ENCODE data around the gene NAA80. TPM values are rescaled to one million over a fixed set of nuclear protein-coding genes. Genes with fewer than 3 reads are reported as not detected.

The NAA80 gene
- total and polyA plus RNA-seq, 2 of the 13 experiments (the other 11 are each of a cell fraction or from before 2014, with no cell fraction given), result 3.4 to 8.7 TPM

DNA sequence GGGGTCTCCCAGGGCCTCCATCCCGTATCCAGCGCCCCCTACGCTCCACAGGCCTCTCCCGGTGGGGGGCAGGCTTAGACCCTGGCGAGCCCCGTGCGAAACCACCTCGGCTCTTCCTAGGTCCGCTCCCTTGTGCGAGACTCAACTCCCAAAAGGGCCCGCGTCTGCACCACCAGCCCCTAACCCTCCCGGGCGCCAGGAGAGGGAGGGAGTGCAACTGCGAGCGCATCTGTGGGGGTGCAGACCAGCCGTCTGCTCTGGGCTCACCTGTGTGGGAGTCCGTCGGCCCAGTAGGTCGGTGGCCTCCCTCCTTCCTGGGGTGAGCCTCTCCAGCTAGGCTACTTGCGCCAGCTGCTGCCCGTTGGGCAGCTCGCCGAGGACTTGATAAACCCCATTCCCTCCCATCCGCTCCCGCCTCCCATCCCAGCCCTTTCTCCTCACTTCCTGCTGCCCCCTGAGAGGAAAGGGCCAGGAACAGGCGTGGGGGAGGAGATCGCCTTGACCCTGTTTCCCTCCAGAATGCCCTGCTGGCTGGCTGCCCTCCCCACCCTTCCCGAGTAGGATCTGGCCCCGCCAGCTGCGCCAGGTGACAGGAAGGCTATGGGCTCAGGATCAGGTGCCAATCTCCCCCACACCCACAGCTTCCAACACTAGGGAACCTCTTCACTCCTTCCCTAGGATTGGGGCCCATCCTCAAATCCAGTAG, 23.3 kb upstream of the NAA80 start, which contains the start of gene HYAL2 (continued):
- TF ChIP-seq, protein P1, sequence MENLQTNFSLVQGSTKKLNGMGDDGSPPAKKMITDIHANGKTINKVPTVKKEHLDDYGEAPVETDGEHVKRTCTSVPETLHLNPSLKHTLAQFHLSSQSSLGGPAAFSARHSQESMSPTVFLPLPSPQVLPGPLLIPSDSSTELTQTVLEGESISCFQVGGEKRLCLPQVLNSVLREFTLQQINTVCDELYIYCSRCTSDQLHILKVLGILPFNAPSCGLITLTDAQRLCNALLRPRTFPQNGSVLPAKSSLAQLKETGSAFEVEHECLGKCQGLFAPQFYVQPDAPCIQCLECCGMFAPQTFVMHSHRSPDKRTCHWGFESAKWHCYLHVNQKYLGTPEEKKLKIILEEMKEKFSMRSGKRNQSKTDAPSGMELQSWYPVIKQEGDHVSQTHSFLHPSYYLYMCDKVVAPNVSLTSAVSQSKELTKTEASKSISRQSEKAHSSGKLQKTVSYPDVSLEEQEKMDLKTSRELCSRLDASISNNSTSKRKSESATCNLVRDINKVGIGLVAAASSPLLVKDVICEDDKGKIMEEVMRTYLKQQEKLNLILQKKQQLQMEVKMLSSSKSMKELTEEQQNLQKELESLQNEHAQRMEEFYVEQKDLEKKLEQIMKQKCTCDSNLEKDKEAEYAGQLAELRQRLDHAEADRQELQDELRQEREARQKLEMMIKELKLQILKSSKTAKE (CRISPR knock-in tag; IDR thresholded peaks at IDR 0.05; ENCODE audit: borderline replicate concordance), result no peak
- TF ChIP-seq ZNF543 (CRISPR knock-in tag; IDR thresholded peaks at IDR 0.05) (0 out of 2 replicates have a peak, but pooled peaks have one; percentile 31), NONO (IDR thresholded peaks at IDR 0.05) (no peak), NONO (CRISPR knock-in tag; conservative IDR thresholded peaks at IDR 0.05) (0 out of 2 replicates have a peak, but pooled peaks have one; percentile 32), ZKSCAN8 (CRISPR knock-in tag; IDR thresholded peaks at IDR 0.05; ENCODE audit: borderline replicate concordance) (no peak), MEIS1 (CRISPR knock-in tag; IDR thresholded peaks at IDR 0.05; ENCODE audit: borderline replicate concordance) (peak; percentile 46; the same call in 1 of the 2 replicates)
- TF ChIP-seq, protein P2, sequence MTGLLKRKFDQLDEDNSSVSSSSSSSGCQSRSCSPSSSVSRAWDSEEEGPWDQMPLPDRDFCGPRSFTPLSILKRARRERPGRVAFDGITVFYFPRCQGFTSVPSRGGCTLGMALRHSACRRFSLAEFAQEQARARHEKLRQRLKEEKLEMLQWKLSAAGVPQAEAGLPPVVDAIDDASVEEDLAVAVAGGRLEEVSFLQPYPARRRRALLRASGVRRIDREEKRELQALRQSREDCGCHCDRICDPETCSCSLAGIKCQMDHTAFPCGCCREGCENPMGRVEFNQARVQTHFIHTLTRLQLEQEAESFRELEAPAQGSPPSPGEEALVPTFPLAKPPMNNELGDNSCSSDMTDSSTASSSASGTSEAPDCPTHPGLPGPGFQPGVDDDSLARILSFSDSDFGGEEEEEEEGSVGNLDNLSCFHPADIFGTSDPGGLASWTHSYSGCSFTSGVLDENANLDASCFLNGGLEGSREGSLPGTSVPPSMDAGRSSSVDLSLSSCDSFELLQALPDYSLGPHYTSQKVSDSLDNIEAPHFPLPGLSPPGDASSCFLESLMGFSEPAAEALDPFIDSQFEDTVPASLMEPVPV (CRISPR knock-in tag; IDR thresholded peaks at IDR 0.05), result 0 out of 2 replicates have a peak, but pooled peaks have one; percentile 47
- TF ChIP-seq, protein P3, sequence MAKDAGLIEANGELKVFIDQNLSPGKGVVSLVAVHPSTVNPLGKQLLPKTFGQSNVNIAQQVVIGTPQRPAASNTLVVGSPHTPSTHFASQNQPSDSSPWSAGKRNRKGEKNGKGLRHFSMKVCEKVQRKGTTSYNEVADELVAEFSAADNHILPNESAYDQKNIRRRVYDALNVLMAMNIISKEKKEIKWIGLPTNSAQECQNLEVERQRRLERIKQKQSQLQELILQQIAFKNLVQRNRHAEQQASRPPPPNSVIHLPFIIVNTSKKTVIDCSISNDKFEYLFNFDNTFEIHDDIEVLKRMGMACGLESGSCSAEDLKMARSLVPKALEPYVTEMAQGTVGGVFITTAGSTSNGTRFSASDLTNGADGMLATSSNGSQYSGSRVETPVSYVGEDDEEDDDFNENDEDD (CRISPR knock-in tag; IDR thresholded peaks at IDR 0.05; ENCODE audit: borderline replicate concordance), result peak; percentile 14; the same call in 1 of the 2 replicates
- TF ChIP-seq, protein P4, sequence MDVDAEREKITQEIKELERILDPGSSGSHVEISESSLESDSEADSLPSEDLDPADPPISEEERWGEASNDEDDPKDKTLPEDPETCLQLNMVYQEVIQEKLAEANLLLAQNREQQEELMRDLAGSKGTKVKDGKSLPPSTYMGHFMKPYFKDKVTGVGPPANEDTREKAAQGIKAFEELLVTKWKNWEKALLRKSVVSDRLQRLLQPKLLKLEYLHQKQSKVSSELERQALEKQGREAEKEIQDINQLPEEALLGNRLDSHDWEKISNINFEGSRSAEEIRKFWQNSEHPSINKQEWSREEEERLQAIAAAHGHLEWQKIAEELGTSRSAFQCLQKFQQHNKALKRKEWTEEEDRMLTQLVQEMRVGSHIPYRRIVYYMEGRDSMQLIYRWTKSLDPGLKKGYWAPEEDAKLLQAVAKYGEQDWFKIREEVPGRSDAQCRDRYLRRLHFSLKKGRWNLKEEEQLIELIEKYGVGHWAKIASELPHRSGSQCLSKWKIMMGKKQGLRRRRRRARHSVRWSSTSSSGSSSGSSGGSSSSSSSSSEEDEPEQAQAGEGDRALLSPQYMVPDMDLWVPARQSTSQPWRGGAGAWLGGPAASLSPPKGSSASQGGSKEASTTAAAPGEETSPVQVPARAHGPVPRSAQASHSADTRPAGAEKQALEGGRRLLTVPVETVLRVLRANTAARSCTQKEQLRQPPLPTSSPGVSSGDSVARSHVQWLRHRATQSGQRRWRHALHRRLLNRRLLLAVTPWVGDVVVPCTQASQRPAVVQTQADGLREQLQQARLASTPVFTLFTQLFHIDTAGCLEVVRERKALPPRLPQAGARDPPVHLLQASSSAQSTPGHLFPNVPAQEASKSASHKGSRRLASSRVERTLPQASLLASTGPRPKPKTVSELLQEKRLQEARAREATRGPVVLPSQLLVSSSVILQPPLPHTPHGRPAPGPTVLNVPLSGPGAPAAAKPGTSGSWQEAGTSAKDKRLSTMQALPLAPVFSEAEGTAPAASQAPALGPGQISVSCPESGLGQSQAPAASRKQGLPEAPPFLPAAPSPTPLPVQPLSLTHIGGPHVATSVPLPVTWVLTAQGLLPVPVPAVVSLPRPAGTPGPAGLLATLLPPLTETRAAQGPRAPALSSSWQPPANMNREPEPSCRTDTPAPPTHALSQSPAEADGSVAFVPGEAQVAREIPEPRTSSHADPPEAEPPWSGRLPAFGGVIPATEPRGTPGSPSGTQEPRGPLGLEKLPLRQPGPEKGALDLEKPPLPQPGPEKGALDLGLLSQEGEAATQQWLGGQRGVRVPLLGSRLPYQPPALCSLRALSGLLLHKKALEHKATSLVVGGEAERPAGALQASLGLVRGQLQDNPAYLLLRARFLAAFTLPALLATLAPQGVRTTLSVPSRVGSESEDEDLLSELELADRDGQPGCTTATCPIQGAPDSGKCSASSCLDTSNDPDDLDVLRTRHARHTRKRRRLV (CRISPR knock-in tag; IDR thresholded peaks at IDR 0.05), result peak; percentile 32; the same call in 1 of the 2 replicates
- TF ChIP-seq, protein P5, sequence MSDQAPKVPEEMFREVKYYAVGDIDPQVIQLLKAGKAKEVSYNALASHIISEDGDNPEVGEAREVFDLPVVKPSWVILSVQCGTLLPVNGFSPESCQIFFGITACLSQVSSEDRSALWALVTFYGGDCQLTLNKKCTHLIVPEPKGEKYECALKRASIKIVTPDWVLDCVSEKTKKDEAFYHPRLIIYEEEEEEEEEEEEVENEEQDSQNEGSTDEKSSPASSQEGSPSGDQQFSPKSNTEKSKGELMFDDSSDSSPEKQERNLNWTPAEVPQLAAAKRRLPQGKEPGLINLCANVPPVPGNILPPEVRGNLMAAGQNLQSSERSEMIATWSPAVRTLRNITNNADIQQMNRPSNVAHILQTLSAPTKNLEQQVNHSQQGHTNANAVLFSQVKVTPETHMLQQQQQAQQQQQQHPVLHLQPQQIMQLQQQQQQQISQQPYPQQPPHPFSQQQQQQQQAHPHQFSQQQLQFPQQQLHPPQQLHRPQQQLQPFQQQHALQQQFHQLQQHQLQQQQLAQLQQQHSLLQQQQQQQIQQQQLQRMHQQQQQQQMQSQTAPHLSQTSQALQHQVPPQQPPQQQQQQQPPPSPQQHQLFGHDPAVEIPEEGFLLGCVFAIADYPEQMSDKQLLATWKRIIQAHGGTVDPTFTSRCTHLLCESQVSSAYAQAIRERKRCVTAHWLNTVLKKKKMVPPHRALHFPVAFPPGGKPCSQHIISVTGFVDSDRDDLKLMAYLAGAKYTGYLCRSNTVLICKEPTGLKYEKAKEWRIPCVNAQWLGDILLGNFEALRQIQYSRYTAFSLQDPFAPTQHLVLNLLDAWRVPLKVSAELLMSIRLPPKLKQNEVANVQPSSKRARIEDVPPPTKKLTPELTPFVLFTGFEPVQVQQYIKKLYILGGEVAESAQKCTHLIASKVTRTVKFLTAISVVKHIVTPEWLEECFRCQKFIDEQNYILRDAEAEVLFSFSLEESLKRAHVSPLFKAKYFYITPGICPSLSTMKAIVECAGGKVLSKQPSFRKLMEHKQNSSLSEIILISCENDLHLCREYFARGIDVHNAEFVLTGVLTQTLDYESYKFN (CRISPR knock-in tag; conservative IDR thresholded peaks at IDR 0.05), result peak; percentile 42; the same call in 1 of the 2 replicates
